ENCODE data around the gene PCNX2.
A peak's percentile ranks its signal among the peaks of the same experiment; 100 is the strongest.

The PCNX2 gene

DNA sequence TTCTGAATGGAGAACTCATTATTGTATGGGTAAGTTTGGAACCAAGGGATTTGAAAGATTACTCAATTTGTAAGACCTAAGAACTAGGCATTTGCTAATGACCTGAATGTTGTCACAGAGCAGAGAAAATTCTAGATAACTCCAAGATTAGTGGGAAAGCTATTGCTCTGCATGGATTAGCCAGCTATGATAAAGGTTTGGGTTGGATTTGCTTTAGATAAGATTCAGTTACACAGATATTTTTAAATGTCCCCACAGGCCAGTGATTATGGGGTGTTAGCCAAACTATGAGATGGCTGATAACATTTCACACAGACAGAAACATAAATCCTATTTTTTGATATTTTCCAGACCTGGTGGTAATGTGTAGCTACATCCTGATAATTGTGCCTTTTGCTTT, 256.9 kb downstream of the PCNX2 start:
- H3K56ac ChIP-seq (ENCODE audit: low read length) = no peak overlapping the region
- no peak overlapping the region for H3K4me2 ChIP-seq (ENCODE audit: low read length)
- H2BK15ac ChIP-seq (replicated peaks; ENCODE audit: low read depth) = no peak overlapping the region
- H2BK5ac ChIP-seq (ENCODE audit: low read length) = no peak overlapping the region
- no peak overlapping the region for H3K27ac ChIP-seq (ENCODE audit: low read depth, low read length)
- no peaks in the 10 kb centered on the region for H3K79me2 ChIP-seq (ENCODE audit: control insufficient read depth, insufficient read depth, low read length)
- no peak overlapping the region for H2AK5ac ChIP-seq (ENCODE audit: low read length)
- no peak overlapping the region for H3K23ac ChIP-seq (ENCODE audit: low read length)
- no peak overlapping the region for H4K8ac ChIP-seq (ENCODE audit: low read depth, low read length)
- no peaks in the 10 kb centered on the region for H3K27me3 ChIP-seq (ENCODE audit: insufficient read depth, low read length, poor library complexity)
- H4K5ac ChIP-seq (ENCODE audit: low read length) = no peak overlapping the region
- no peaks in the 10 kb centered on the region for H3K36me3 ChIP-seq (ENCODE audit: control insufficient read depth, insufficient read depth, low read length)
- H3K4me1 ChIP-seq (ENCODE audit: control insufficient read depth, low read depth, low read length) = no peaks in the 10 kb centered on the region
- no peak overlapping the region for H3K4me3 ChIP-seq (ENCODE audit: low read length)
- no peak overlapping the region for H2BK120ac ChIP-seq (ENCODE audit: low read depth, low read length)
- H3K18ac ChIP-seq (ENCODE audit: low read length) = no peak overlapping the region
- no peaks in the 10 kb centered on the region for H3K79me1 ChIP-seq (ENCODE audit: low read length)
- H3K9ac ChIP-seq (ENCODE audit: low read length) = no peak overlapping the region
- DNase-seq = peak; percentile 80
- no peak overlapping the region for H3K4ac ChIP-seq (ENCODE audit: low read depth, low read length)

- Histone ChIP-seq H3K23ac (ENCODE audit: low read length) (no peak overlapping the region), H2AK5ac (ENCODE audit: low read length) (no peak overlapping the region), H2BK120ac (ENCODE audit: low read depth, low read length) (no peak overlapping the region), H3K27ac (ENCODE audit: low read depth, low read length) (no peak overlapping the region), H2BK15ac (replicated peaks; ENCODE audit: low read depth) (no peak overlapping the region), H3K27me3 (ENCODE audit: insufficient read depth, low read length, poor library complexity) (no peaks in the 10 kb centered on the region), H4K5ac (ENCODE audit: low read length) (no peak overlapping the region), H3K18ac (ENCODE audit: low read length) (no peak overlapping the region), H3K9ac (ENCODE audit: low read length) (no peak overlapping the region), H3K56ac (ENCODE audit: low read length) (no peak overlapping the region), H2BK5ac (ENCODE audit: low read length) (no peak overlapping the region), H3K4me1 (ENCODE audit: control insufficient read depth, low read depth, low read length) (no peaks in the 10 kb centered on the region), H3K4ac (ENCODE audit: low read depth, low read length) (no peak overlapping the region), H3K36me3 (ENCODE audit: control insufficient read depth, insufficient read depth, low read length) (no peaks in the 10 kb centered on the region), H3K4me3 (ENCODE audit: low read length) (no peak overlapping the region), H3K79me1 (ENCODE audit: low read length) (no peaks in the 10 kb centered on the region), H3K4me2 (ENCODE audit: low read length) (no peak overlapping the region), H4K8ac (ENCODE audit: low read depth, low read length) (no peak overlapping the region), H3K79me2 (ENCODE audit: control insufficient read depth, insufficient read depth, low read length) (no peaks in the 10 kb centered on the region)
- DNase-seq = no peak
These were observed 257.7 kb downstream of the PCNX2 start for GRCh38 chr1:233037843-233038242.

DNA sequence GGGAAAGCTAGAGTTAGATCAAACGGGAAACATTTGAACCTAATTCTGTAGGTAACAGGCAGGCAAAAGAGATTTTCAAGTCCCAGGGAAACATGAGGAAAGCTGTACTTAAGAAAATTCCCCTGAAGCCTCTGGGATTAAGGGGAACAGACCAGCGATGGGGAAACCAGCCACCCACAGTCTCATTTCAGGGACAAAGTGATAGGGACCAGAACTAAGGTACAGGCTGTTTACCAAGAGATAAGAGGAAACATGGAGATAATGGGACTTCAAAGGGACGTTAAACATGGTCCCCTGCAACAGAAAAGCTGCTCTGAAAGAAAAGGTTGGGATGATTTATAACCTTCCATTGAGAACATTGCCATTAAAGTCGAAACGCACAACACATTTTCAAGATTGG, 260.7 kb downstream of the PCNX2 start:
- Histone ChIP-seq H3K79me2 (ENCODE audit: control insufficient read depth, insufficient read depth, low read length) (no peaks in the 10 kb centered on the region), H3K4ac (ENCODE audit: low read depth, low read length) (no peak overlapping the region), H3K36me3 (ENCODE audit: control insufficient read depth, insufficient read depth, low read length) (no peaks in the 10 kb centered on the region), H4K5ac (ENCODE audit: low read length) (no peak overlapping the region), H2BK120ac (ENCODE audit: low read depth, low read length) (no peak overlapping the region), H3K27me3 (ENCODE audit: insufficient read depth, low read length, poor library complexity) (no peaks in the 10 kb centered on the region), H2BK5ac (ENCODE audit: low read length) (no peak overlapping the region), H3K18ac (ENCODE audit: low read length) (no peak overlapping the region), H3K4me3 (ENCODE audit: low read length) (no peak overlapping the region), H3K56ac (ENCODE audit: low read length) (no peak overlapping the region), H2BK15ac (replicated peaks; ENCODE audit: low read depth) (no peak overlapping the region), H3K23ac (ENCODE audit: low read length) (no peak overlapping the region), H3K79me1 (ENCODE audit: low read length) (no peaks in the 10 kb centered on the region), H4K8ac (ENCODE audit: low read depth, low read length) (no peak overlapping the region), H3K27ac (ENCODE audit: low read depth, low read length) (no peak overlapping the region), H3K4me1 (ENCODE audit: control insufficient read depth, low read depth, low read length) (no peaks in the 10 kb centered on the region), H3K4me2 (ENCODE audit: low read length) (no peak overlapping the region), H2AK5ac (ENCODE audit: low read length) (no peak overlapping the region), H3K9ac (ENCODE audit: low read length) (no peak overlapping the region)
- no CpG with 5 or more reads among the region's 5 CpGs for WGBS (ENCODE audit: extremely low coverage, insufficient coverage, low lambda C conversion rate)
- DNase-seq = peak; percentile 42

DNA sequence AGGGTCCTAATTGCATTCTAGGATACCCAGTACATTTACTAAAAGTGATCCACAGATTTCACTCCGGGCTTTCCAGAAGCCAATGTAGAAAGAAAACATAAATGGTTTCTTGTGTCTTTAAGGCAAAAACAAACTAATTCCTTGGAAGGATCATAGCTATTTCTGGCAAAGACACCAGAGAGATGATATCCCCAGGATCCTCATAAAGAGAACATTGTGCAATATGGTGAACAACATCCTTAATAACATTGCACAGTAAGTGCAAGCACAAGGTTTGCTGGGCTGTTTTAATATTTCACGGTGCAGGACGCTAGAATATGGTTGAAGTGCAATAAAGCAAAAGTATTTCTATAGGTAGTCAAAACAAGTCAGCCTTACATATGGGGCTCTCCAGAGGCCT, 262.2 kb downstream of the PCNX2 start:
- no peak overlapping the region for H4K8ac ChIP-seq (ENCODE audit: low read depth, low read length)

DNA sequence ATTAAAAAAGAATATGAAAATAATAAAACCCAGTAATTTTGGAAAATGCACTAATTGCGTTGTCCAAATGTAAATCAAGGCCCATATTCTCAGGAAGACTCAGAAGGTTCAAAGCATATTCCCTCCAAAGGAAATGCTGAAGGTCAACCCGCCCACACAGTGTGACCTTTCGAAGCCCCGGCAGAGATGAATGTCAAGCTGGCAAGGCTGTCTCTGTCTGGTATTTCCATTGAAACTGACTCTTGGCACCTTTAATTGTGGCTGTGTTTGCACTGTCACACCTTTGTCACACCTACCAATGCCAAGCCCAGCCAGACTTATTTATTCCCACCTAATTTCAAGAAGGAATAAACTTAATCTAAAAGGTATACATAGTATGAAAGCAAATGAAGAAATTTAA, 262.6 kb downstream of the PCNX2 start:
- H3K4me2 ChIP-seq (ENCODE audit: low read length) = no peak overlapping the region
- H3K56ac ChIP-seq (ENCODE audit: low read length) = no peak overlapping the region

More for the DNA sequence above, 262.2 kb downstream of the PCNX2 start:
- Histone ChIP-seq H2BK5ac (ENCODE audit: low read length) (no peak overlapping the region), H2BK120ac (ENCODE audit: low read depth, low read length) (no peak overlapping the region), H3K79me1 (ENCODE audit: low read length) (no peaks in the 10 kb centered on the region), H3K79me2 (ENCODE audit: control insufficient read depth, insufficient read depth, low read length) (no peaks in the 10 kb centered on the region), H3K4me2 (ENCODE audit: low read length) (no peak overlapping the region), H2AK5ac (ENCODE audit: low read length) (no peak overlapping the region), H3K4ac (ENCODE audit: low read depth, low read length) (no peak overlapping the region), H3K18ac (ENCODE audit: low read length) (no peak overlapping the region), H3K27me3 (ENCODE audit: insufficient read depth, low read length, poor library complexity) (no peaks in the 10 kb centered on the region), H4K5ac (ENCODE audit: low read length) (no peak overlapping the region), H2BK15ac (replicated peaks; ENCODE audit: low read depth) (no peak overlapping the region), H3K4me1 (ENCODE audit: control insufficient read depth, low read depth, low read length) (no peaks in the 10 kb centered on the region), H3K36me3 (ENCODE audit: control insufficient read depth, insufficient read depth, low read length) (no peaks in the 10 kb centered on the region), H3K23ac (ENCODE audit: low read length) (no peak overlapping the region), H3K4me3 (ENCODE audit: low read length) (no peak overlapping the region), H3K56ac (ENCODE audit: low read length) (no peak overlapping the region), H3K27ac (ENCODE audit: low read depth, low read length) (no peak overlapping the region), H3K9ac (ENCODE audit: low read length) (no peak overlapping the region)
- DNase-seq = no peak
- no CpG with 5 or more reads among the region's 3 CpGs for WGBS (ENCODE audit: extremely low coverage, insufficient coverage, low lambda C conversion rate)

GRCh38 chr1:233031521-233031920, 264.0 kb downstream of the PCNX2 start:
- no peak overlapping the region for H3K18ac ChIP-seq (ENCODE audit: low read length)
- no peak overlapping the region for H4K5ac ChIP-seq (ENCODE audit: low read length)
- DNase-seq = no peak
- no peak overlapping the region for H2BK5ac ChIP-seq (ENCODE audit: low read length)
- H3K4ac ChIP-seq (ENCODE audit: low read depth, low read length) = no peak overlapping the region
- H4K8ac ChIP-seq (ENCODE audit: low read depth, low read length) = no peak overlapping the region
- no peak overlapping the region for H3K4me3 ChIP-seq (ENCODE audit: low read length)
- H3K4me1 ChIP-seq (ENCODE audit: control insufficient read depth, low read depth, low read length) = no peaks in the 10 kb centered on the region
- H2BK120ac ChIP-seq (ENCODE audit: low read depth, low read length) = no peak overlapping the region
- H3K27ac ChIP-seq (ENCODE audit: low read depth, low read length) = no peak overlapping the region
- no peak overlapping the region for H3K23ac ChIP-seq (ENCODE audit: low read length)
- no peak overlapping the region for H3K4me2 ChIP-seq (ENCODE audit: low read length)
- no peaks in the 10 kb centered on the region for H3K79me2 ChIP-seq (ENCODE audit: control insufficient read depth, insufficient read depth, low read length)
- H3K36me3 ChIP-seq (ENCODE audit: control insufficient read depth, insufficient read depth, low read length) = no peaks in the 10 kb centered on the region
- no peak overlapping the region for H3K9ac ChIP-seq (ENCODE audit: low read length)
- no peak overlapping the region for H2BK15ac ChIP-seq (replicated peaks; ENCODE audit: low read depth)
- WGBS (ENCODE audit: extremely low coverage, insufficient coverage, low lambda C conversion rate) = no CpG with 5 or more reads among the region's 3 CpGs
- no peaks in the 10 kb centered on the region for H3K79me1 ChIP-seq (ENCODE audit: low read length)
- H2AK5ac ChIP-seq (ENCODE audit: low read length) = no peak overlapping the region
- no peak overlapping the region for H3K56ac ChIP-seq (ENCODE audit: low read length)
- H3K27me3 ChIP-seq (ENCODE audit: insufficient read depth, low read length, poor library complexity) = no peaks in the 10 kb centered on the region

More for the DNA sequence above, 262.6 kb downstream of the PCNX2 start:
- Histone ChIP-seq H3K23ac (ENCODE audit: low read length) (no peak overlapping the region), H3K4ac (ENCODE audit: low read depth, low read length) (no peak overlapping the region), H3K9ac (ENCODE audit: low read length) (no peak overlapping the region), H3K27me3 (ENCODE audit: insufficient read depth, low read length, poor library complexity) (no peaks in the 10 kb centered on the region), H3K18ac (ENCODE audit: low read length) (no peak overlapping the region), H2BK5ac (ENCODE audit: low read length) (no peak overlapping the region), H3K4me3 (ENCODE audit: low read length) (no peak overlapping the region), H3K27ac (ENCODE audit: low read depth, low read length) (no peak overlapping the region), H2BK120ac (ENCODE audit: low read depth, low read length) (no peak overlapping the region), H3K36me3 (ENCODE audit: control insufficient read depth, insufficient read depth, low read length) (no peaks in the 10 kb centered on the region), H3K79me1 (ENCODE audit: low read length) (no peaks in the 10 kb centered on the region), H3K4me1 (ENCODE audit: control insufficient read depth, low read depth, low read length) (no peaks in the 10 kb centered on the region), H2AK5ac (ENCODE audit: low read length) (no peak overlapping the region), H3K79me2 (ENCODE audit: control insufficient read depth, insufficient read depth, low read length) (no peaks in the 10 kb centered on the region), H4K5ac (ENCODE audit: low read length) (no peak overlapping the region), H2BK15ac (replicated peaks; ENCODE audit: low read depth) (no peak overlapping the region), H4K8ac (ENCODE audit: low read depth, low read length) (no peak overlapping the region)
- WGBS (ENCODE audit: extremely low coverage, insufficient coverage, low lambda C conversion rate) = no CpG with 5 or more reads among the region's 4 CpGs
- DNase-seq = no peak
